Prostate gland (tissue), 2 donors: ENCODE results near the gene TVP23A. TPM values are rescaled to one million over a fixed set of nuclear protein-coding genes. Genes with fewer than 3 reads are reported as not detected.

Experiments
- DNase-seq: peaks from one replicate; pipeline ENCODE4 v3.0.0-alpha.2; 2019; ENCODE audit warnings: low spot score
- H3K27ac ChIP-seq, 2 donors: fragments of 200-600 bp; sonication (generic); 2 replicates each; pipeline ENCODE4 v1.5.1; 2017 to 2019
- H3K27me3 ChIP-seq: fragments of 200-600 bp; sonication (generic); replicated peaks from 2 replicates; pipeline ENCODE4 v1.5.1; 2019; ENCODE audit not compliant: insufficient read depth
- H3K36me3 ChIP-seq, 2 donors: fragments of 200-600 bp; sonication (generic); 1 replicate in 1 of 2; 2 replicates in 1 of 2; pipeline versions ENCODE4 v1.5.1 to v1.8.1; 2017 to 2019
- H3K4me1 ChIP-seq: fragments of 200-600 bp; sonication (generic); replicated peaks from 2 replicates; pipeline ENCODE4 v1.5.1; 2019
- H3K4me3 ChIP-seq, 2 donors: fragments of 200-600 bp; sonication (generic); 2 replicates each; pipeline ENCODE4 v1.5.1; 2017 to 2019
- H3K9me3 ChIP-seq: fragments of 200-600 bp; sonication (generic); 2 replicates; pipeline ENCODE4 v1.5.1; 2017
- POLR2A ChIP-seq: fragments of 450-650 bp; IDR thresholded peaks from one replicate; pipeline ENCODE4 v1.6.1; 2016; ENCODE audit warnings: antibody characterized with exemption, mild to moderate bottlenecking
- POLR2AphosphoS5 ChIP-seq: sonication (generic); formaldehyde crosslinking; IDR thresholded peaks from one replicate; pipeline ENCODE4 v1.6.1; 2017; ENCODE audit warnings: antibody characterized with exemption
- WGBS: methylation state at CpG from one replicate; pipeline ENCODE4 v1.1.5; 2018; 5-methylcytosine and 5-hydroxymethylcytosine counted together
- intact Hi-C: fragments of 100-400 bp; cut with DNase I; formaldehyde crosslinking; loops from one replicate; pipeline ENCODE4 v1.14.2; 2022
- total RNA-seq, 2 donors: library from RNA; depleted of rRNA; stranded (reverse); fragments of >200 nt; gene quantifications; one replicate each; pipeline ENCODE4 v1.1.0, GENCODE V29; 2016
- TF ChIP-seq, protein P1 (sequence below), 4 experiments: fragments of 200-600 bp in 2 of 4; fragments of 450-650 bp in 2 of 4; sonication (generic) in 2 of 4; IDR thresholded peaks; 1 replicate in 3 of 4; 2 replicates in 1 of 4; pipeline ENCODE4 v1.5.1; 2016 to 2019; ENCODE audit warnings: antibody characterized with exemption in 4 of 4, mild to moderate bottlenecking in 2 of 4, moderate library complexity in 2 of 4

TVP23A gene
- total RNA-seq, 2 donors from 2014 or later, result 0.27 to 5.8 TPM

DNA sequence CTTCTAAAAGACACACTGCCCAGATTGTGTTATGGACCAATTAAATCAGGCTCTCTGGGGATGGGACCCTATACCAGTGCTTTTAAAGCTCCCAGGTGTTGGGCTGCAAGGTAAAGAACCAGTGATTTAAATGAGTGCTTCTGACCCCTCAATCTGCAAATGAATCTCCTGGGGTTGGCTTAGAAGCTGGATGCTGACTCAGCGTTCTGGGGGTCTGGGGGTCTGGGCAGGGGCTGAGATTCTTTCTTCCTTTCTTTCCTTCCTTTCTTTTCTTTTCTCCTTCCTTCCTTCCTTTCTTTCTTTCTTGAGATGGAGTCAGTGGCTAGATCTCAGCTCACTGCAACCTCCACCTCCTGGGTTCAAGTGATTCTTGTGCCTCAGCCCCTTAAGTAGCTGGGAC, 2.0 kb upstream of the TVP23A start:
- Histone ChIP-seq H3K4me3 (no peak overlapping the region), H3K36me3 (no peaks in the 10 kb centered on the region), H3K27ac (no peak overlapping the region), H3K27me3 (peaks cover 8% of the 10 kb centered on the region), H3K4me1 (no peaks in the 10 kb centered on the region), H3K9me3 (no peaks in the 10 kb centered on the region)
- 82% methylated on average over 1 of the region's 1 CpG for WGBS
- TF ChIP-seq, protein P1, sequence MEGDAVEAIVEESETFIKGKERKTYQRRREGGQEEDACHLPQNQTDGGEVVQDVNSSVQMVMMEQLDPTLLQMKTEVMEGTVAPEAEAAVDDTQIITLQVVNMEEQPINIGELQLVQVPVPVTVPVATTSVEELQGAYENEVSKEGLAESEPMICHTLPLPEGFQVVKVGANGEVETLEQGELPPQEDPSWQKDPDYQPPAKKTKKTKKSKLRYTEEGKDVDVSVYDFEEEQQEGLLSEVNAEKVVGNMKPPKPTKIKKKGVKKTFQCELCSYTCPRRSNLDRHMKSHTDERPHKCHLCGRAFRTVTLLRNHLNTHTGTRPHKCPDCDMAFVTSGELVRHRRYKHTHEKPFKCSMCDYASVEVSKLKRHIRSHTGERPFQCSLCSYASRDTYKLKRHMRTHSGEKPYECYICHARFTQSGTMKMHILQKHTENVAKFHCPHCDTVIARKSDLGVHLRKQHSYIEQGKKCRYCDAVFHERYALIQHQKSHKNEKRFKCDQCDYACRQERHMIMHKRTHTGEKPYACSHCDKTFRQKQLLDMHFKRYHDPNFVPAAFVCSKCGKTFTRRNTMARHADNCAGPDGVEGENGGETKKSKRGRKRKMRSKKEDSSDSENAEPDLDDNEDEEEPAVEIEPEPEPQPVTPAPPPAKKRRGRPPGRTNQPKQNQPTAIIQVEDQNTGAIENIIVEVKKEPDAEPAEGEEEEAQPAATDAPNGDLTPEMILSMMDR (IDR thresholded peaks at IDR 0.05), result no peak
- TF ChIP-seq POLR2A, result no peak
- no peak for TF ChIP-seq POLR2AphosphoS5
- intact Hi-C loops, result no loop called here
- DNase-seq, result no peak

DNA sequence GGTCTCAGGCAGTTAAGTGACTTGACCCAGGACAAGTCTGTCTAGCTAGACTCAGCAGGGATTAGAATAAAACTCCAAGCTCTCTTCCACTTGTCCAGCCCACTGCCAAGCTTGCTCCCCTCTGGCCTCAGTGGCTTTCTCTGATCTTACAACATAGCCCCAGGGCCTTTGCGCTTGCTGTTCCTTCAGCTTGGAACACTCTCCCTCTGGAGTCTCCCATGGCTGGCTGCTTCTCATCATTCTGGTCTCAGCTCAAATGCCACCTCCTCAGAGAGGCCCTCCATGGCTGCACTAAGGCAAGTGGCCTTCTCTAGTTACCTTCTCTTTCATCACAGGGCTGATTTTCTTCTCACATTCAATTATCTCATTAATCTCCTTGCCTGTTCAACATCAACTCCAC, 1.1 kb downstream of the TVP23A start:
- intact Hi-C loops, result no loop called here
- Histone ChIP-seq H3K9me3 (no peaks in the 10 kb centered on the region), H3K27me3 (peaks cover 8% of the 10 kb centered on the region), H3K27ac (no peak overlapping the region), H3K36me3 (no peaks in the 10 kb centered on the region), H3K4me1 (no peaks in the 10 kb centered on the region), H3K4me3 (no peak overlapping the region)
- TF ChIP-seq, protein P1 (IDR thresholded peaks at IDR 0.05), result no peak
- no peak for TF ChIP-seq POLR2A
- TF ChIP-seq POLR2AphosphoS5, result no peak
- 94% methylated on average over 1 of the region's 1 CpG for WGBS
- DNase-seq, result no peak

DNA sequence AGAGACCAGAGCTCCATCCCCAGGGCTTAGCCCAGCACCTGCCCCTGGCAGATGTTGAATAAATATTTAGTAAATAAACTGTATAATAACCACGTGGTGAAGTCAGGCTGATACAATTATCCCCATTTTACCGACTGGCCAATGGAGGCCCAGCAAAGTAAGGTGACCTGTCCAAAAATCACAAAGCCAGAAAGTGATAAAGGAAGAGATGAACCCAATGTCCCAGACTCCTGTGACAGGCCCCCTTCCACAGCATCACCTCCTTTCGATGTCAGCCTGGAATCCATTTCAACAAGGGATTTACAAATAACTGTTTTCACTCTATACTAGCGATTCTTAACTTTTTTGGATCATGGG, 5.5 kb downstream of the TVP23A start:
- Histone ChIP-seq H3K27ac (no peak overlapping the region), H3K27me3 (peaks cover under 1% of the 10 kb centered on the region), H3K4me1 (no peaks in the 10 kb centered on the region), H3K36me3 (no peaks in the 10 kb centered on the region), H3K4me3 (no peak overlapping the region), H3K9me3 (no peaks in the 10 kb centered on the region)
- intact Hi-C loops, result no loop called here
- no peak for DNase-seq
- TF ChIP-seq, protein P1 (IDR thresholded peaks at IDR 0.05), result no peak
- TF ChIP-seq POLR2A (no peak), POLR2AphosphoS5 (no peak)
- WGBS, result 71% methylated on average over 4 of the region's 4 CpGs

DNA sequence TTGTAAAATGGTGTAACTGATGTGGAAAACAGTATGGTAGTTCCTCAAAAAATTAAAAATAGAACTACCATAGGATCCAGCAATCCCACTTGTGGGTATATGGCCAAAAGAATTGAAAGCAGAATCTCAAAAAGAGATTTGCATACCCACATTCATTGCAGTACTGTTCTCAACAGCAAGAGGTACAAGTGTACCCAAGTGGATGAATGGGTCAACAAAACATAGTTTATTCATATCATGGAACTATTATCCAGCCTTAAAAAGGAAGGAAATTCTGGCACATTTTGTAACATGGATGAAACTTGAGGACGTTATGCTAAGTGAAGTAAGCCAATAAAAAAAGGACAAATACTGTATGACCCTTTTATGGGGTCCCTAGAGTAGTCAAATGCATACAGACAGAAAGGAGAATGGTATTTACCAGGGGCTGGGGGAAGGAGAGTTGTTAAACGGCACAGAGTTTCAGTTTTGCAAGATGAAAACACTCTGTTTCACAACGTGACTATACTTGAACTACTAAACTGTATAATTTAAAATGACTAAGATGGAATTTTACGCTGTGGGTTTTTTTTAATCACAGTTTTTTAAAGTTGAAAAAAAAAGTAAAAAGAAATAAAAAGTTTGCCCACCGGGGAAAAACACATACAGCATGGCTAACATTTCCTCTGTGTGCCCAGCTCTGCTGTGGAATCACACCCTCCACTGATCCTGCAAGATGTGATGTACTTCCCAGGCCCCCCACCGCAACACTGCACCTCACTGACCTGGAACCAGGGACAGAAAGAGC, 6.1 kb downstream of the TVP23A start:
- no peaks in the 10 kb centered on the region for H3K4me1 ChIP-seq
- no peaks in the 10 kb centered on the region for H3K27me3 ChIP-seq
- WGBS, result 32% methylated on average over 6 of the region's 6 CpGs
- H3K4me3 ChIP-seq, result no peak overlapping the region
- intact Hi-C loops, result no loop called here
- no peak overlapping the region for H3K27ac ChIP-seq
- TF ChIP-seq POLR2A (no peak), POLR2AphosphoS5 (no peak)
- TF ChIP-seq, protein P1 (IDR thresholded peaks at IDR 0.05), result no peak
- H3K36me3 ChIP-seq, result no peaks in the 10 kb centered on the region
- DNase-seq, result no peak
- no peaks in the 10 kb centered on the region for H3K9me3 ChIP-seq

DNA sequence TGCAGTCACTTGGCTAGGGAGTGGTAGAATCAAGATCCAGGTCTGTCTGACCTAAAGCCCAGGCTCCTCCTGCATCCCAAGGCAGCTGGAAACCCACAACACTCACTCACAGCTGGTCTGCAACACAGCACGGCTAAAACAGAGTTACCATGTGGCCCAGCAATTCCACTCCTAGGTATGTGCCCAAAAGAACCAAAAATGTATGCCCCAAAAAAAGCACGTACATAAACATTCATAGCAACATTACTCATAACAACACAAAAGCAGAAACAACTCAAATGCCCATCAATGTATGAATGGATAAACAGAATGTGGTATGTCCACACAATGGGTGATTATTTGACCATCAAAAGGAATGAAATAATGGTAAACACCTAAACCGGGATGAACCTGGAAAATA, 8.9 kb downstream of the TVP23A start:
- Histone ChIP-seq H3K9me3 (no peaks in the 10 kb centered on the region), H3K27me3 (no peaks in the 10 kb centered on the region), H3K4me3 (no peak overlapping the region), H3K27ac (no peak overlapping the region), H3K4me1 (no peaks in the 10 kb centered on the region), H3K36me3 (no peaks in the 10 kb centered on the region)
- 91% methylated on average over 3 of the region's 3 CpGs for WGBS
- intact Hi-C loops, result no loop called here
- TF ChIP-seq, protein P1 (IDR thresholded peaks at IDR 0.05), result no peak
- TF ChIP-seq POLR2A (no peak), POLR2AphosphoS5 (no peak)
- no peak for DNase-seq
